RKO (cell line): Measurements from ENCODE around the gene PDGFRB.
A peak's percentile ranks its signal among the peaks of the same experiment; 100 is the strongest.

Source experiments
- DNase-seq: peaks from one replicate; pipeline ENCODE4 v3.0.0-alpha.2; 2016; ENCODE audit warnings: low spot score

Gene PDGFRB

DNA sequence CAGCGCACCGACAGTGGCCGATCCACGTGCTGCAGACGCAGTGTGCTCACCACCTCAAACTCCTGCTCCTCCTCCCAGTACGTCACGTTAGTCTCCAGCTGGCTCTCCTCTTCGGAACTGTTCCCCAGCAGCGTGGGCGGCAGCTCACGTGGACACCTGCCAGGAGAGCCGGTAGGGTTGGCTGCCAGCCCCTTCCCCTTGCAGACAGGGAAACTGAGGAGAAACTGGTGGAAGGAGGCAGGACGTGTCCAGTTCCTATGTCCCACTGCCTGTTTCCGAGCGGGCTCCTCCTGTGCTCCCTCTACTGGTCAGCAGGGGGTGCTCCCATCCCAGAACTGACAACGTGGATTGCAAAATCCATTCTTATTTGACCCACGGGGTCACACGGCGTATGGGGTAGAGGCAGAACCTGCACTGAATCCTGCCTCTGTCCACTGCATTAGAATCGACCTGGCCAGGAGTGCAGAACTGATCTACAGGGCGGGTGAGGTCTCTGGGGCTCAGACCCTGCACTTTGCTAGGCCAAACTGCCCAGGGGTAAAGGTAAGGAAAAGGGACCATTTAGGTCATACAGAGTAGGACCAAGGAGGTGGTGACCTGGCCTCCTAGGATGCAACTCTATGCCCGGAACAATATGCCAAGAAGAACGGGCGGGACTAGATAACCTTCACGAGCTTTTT, 25.7 kb downstream of the PDGFRB start:
- peak; percentile 38 for DNase-seq

- no peak for DNase-seq
Measured at GRCh38 chr5:150129454-150129812, 26.2 kb downstream of the PDGFRB start.

- DNase-seq = no peak
Measured at GRCh38 chr5:150126921-150127265, 28.8 kb downstream of the PDGFRB start.

DNA sequence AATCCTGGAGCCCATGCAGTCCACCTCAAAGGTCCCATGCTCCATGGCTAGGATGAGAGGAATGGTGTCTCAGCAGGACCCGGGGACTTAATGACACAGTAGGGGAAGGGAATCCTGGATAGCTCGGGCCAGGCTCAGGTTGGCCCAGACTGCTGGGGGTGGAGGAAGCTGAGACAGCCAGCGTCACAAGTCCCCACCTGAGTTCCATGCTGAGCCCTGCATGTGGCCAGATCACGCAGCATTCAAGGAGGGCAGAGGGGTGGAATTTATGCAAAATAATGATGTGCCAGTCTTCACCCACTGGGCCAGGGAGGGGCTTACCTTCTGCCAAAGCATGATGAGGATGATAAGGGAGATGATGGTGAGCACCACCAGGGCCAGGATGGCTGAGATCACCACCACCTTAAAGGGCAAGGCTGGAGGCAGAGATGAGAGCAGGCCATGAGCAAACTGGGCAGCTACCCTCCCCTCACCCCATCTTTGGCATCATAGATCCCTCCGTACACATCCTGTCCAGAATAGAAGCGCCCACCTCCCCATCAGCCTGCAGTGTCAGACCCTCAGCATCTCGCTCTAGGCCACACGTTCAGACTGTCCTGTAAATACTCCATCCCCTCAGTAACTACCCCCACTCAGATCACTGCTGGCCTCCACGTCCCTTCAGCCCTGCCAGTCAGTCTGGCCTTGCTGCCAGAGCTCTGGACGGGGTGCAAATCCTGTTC, 29.3 kb downstream of the PDGFRB start:
- no peak for DNase-seq

DNA sequence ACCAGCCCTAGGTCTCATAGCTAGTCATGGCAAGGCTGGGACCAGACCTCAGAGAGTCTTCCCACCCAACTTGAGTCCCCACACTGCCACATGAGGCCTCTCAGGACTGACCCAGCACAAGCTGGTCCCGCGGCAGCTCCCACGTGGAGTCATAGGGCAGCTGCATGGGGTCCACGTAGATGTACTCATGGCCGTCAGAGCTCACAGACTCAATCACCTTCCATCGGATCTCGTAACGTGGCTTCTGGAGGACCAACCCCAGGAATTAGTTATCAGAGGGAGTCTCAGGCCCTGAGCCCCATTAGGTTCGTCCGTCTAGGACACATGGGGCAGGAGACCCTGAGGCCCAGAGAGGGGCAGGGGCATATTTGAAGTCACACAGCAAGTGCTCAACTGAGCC, 30.3 kb downstream of the PDGFRB start:
- no peak for DNase-seq

DNA sequence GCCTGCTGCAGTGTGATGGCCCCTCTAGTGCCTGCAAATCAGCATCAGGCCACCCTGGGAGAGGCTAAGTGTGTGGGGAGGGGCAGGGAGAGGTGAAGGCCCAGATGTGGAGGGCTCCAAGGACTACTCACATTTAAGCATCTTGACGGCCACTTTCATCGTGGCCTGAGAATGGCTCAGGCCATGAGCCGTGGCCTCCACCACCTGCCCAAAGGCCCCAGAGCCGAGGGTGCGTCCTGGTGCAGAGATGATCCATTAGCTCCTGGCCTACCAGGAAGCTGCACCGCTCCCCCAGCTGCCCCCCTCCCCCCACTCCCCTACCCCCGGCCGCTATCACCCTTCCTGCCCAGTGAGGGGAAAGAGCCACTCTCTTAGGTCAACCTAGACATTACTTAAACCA, 31.0 kb downstream of the PDGFRB start:
- DNase-seq = no peak

- DNase-seq = no peak
Measured at GRCh38 chr5:150124111-150124557, 31.5 kb downstream of the PDGFRB start.

GRCh38 chr5:150123542-150123941, 32.1 kb downstream of the PDGFRB start:
- no peak for DNase-seq

DNA sequence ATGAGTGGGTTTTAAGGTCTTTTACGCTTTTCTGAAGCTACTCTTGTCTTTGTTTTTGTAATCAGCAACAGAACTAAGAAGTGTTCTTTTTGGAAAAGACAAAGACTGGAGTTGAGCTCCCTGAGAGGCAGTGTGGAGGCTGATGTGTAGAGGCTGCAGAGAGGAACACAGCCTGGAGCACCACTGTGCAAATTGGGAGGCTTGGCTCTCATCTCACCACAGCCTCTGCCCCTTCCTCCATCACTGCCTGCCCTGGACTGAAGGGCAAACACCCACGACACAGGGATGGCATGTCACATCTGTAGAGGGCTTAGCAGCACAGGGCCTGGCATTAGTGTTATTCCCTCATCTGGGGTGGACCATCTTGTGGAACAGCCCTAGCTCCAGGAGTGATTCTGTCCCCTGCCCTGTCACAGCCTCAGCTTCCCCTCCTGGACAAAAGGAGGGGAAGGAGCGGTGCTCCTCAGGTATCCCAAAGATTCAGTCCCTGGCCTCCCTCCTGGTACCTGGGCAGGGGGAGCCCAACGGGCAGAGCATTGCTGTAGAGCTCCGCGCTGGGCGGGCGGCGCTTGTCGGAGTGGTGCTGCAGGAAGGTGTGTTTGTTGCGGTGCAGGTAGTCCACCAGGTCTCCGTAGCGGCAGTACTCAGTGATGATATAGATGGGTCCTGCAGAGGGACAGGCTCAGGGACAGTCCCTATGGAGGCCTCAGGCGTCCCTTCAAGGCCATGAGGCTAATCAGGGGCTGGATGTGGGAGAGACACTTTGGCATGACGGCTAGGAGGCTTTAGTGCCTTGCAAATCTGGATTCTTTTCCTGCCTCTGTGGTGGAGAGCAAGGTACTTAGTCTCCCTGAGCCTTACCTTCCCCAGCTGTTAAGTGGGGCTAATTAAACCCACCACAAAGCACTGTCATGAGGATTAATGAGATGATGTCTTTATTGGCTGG, 32.8 kb downstream of the PDGFRB start:
- no peak for DNase-seq

DNA sequence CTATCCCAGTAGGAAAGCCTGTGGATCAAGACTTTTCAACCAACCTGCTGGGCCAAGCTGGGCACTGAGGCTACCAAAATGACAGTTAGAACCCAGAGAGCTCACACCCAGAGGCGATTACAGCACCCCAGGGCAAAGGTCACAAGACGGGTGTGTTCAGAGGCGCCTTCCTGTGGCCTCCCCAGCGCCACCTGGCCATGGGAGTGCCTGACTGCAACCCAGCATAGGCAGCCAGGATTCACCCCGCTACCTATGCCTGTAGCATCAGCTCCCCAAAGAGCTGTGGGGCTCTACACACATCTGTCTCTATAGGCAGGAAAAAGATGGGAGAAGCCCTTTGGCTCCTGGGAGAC, 33.5 kb downstream of the PDGFRB start:
- peak; percentile 50 for DNase-seq

- DNase-seq = no peak
Measured at GRCh38 chr5:150121448-150122157, 34.0 kb downstream of the PDGFRB start.

GRCh38 chr5:150120617-150121447, 34.8 kb downstream of the PDGFRB start:
- no peak for DNase-seq

DNA sequence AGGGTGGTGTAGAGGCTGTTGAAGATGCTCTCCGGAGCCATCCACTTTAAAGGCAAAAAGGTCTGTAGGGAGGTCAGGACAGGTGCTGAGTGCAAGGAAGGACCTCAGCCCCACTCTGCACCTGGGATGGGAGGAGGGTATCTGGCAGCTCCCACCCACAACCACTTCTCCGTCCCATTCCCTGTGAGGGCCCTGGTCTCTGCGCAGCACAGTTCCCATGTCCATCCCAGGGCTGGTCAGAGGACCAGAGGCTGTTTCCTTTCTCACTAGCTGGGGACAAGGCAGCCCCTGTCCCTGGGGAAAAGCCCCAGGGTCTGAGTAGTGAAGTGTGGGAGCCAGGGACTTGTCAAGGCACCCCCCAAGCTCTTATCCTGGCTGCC, 35.6 kb downstream of the PDGFRB start:
- no peak for DNase-seq

GRCh38 chr5:150119421-150120061, 36.1 kb downstream of the PDGFRB start:
- no peak for DNase-seq

DNA sequence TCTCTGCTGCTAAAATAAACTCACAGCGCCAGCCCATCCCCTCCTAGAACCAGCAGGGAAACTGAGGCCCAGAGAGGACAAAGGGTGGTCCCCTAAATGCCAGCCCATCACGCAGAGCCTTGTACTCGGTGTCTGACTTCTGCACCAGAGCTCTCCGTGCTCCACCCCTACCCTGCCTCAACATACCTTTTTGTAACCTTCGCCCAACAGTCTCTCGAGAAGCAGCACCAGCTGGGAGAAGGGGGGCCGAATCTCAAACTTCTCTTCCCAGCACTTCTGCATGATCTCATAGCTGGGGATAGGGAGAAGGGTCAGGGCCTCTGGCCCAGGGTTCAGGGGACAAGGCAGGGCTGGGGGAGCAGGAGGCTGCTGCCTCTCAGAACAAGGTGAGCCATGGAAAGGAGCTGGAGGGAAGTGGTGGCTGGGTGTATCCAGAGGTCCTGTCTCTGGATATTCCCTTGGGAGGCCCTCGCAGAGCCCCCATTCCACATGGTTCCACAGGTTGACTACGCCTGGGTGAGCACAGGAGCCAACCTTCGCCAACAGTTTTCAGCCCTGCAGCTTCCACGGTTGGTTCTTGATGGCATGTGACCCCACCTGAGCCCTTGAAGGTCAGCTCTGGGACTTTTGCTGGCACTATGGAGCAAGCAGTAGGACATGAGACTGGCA, 37.0 kb downstream of the PDGFRB start:
- DNase-seq = no peak

GRCh38 chr5:150117945-150118560, 37.6 kb downstream of the PDGFRB start:
- no peak for DNase-seq

GRCh38 chr5:150116667-150117400, 38.8 kb downstream of the PDGFRB start:
- no peak for DNase-seq

DNA sequence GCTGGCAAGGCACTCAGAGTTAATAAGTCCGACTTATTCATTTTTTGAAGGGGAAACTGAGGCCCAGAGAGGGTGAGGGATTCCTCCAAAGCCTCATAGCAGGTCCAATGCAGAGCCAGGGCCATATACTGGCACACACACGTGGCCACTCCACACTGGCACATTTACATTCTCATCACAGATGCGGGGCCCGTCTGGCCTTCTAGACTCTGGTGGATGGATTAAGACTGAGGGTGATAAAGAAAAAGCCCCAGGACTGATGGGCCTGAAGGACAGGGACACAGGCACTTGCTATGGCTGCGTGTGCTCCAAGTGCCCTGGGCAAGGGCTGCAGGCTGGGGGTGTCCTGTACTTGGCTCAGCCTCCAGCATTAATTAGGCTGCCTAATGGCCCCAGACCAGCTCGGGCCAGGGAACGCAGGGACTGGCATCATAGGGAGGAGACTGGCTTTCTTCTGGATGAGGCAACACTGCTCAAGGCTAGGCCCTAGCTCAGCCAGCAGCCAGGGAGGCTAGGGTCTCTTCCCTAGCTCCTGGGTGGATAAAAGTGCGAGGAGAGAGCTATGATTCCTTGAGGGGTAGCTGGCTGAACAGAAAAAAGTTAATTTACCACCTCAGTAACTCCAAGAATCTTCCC, 40.8 kb downstream of the PDGFRB start:
- DNase-seq = no peak
